Neural crest cell (in vitro differentiated cells): ENCODE data around the gene MXD1. TPM values are rescaled to one million over a fixed set of nuclear protein-coding genes. Genes with fewer than 3 reads are reported as not detected.
"Not testable (repeated sequence)": the region's sequence is repeated elsewhere in the genome, so short reads cannot be mapped to it uniquely, and the experiment has no call there.

Experiments
- DNase-seq: peaks from one replicate; pipeline ENCODE4 v3.0.0; 2021; ENCODE audit warnings: low read depth, mixed read lengths, low spot score
- H3K27ac Mint-ChIP-seq: one replicate; pipeline ENCODE4 v1.8.0; 2021; ENCODE audit warnings: mild to moderate bottlenecking, mixed read lengths; ENCODE audit not compliant: unreplicated experiment
- H3K27me3 Mint-ChIP-seq: 2 replicates; pipeline ENCODE4 v1.8.0; 2021; ENCODE audit warnings: low read depth, mild to moderate bottlenecking, mixed read lengths
- H3K36me3 Mint-ChIP-seq: 2 replicates; pipeline ENCODE4 v1.8.0; 2021; ENCODE audit warnings: low read depth, mild to moderate bottlenecking, mixed read lengths
- H3K4me1 Mint-ChIP-seq: 2 replicates; pipeline ENCODE4 v1.8.0; 2021; ENCODE audit warnings: mixed read lengths
- H3K4me3 Mint-ChIP-seq: one replicate; pipeline ENCODE4 v1.8.0; 2021; ENCODE audit warnings: mild to moderate bottlenecking, mixed read lengths
- H3K9me3 Mint-ChIP-seq: 2 replicates; pipeline ENCODE4 v1.8.0; 2021; ENCODE audit warnings: mixed read lengths
- CTCF ChIP-seq: fragments of 200-600 bp; sonication (generic); conservative IDR thresholded peaks from 2 replicates; pipeline ENCODE4 v1.5.0; 2021; ENCODE audit warnings: antibody characterized with exemption, mild to moderate bottlenecking
- long read RNA-seq: library from polyadenylated mRNA; unstranded; transcript quantifications from one replicate; pipeline ENCODE4 v2.0.0, GENCODE V29; 2020
- total RNA-seq: library from RNA; stranded (reverse); gene quantifications from 2 replicates; pipeline ENCODE4 v1.2.1, GENCODE V29; 2021

MXD1 gene
- total RNA-seq, result 4.9 and 6.6 TPM in 2 replicates
- long read RNA-seq, full-length matches to known transcripts, result 1 of 5 reads
- long read RNA-seq, partial matches to known transcripts, result 1 of 5 reads
- long read RNA-seq, other reads (novel, unspliced or antisense), result 3 of 5 reads

GRCh38 chr2:69914950-69915945, at the start of gene MXD1:
MXD1 (plus strand) TSS chr2:69915109; CDS start chr2:69915331, 222 bp downstream.
- no peaks in the 10 kb centered on the region for H3K9me3 Mint-ChIP-seq
- no peak for TF ChIP-seq CTCF
- peak within 1 kb of the TSS; percentile 98 for H3K27ac Mint-ChIP-seq
- H3K36me3 Mint-ChIP-seq, result no peaks in the 10 kb centered on the region
- no peak for DNase-seq
- peak within 1 kb of the TSS; percentile 96 for H3K4me3 Mint-ChIP-seq
- peaks cover 16% of the 10 kb centered on the region for H3K4me1 Mint-ChIP-seq
- peaks cover 4% of the 10 kb centered on the region for H3K27me3 Mint-ChIP-seq

GRCh38 chr2:69888451-69888850, 26.5 kb upstream of the MXD1 start:
- no peak for DNase-seq
- TF ChIP-seq CTCF, result no peak
- Mint-ChIP-seq H3K27ac (no peak overlapping the region), H3K4me1 (peaks cover 7% of the 10 kb centered on the region), H3K9me3 (peaks cover 4% of the 10 kb centered on the region), H3K27me3 (peaks cover 13% of the 10 kb centered on the region), H3K4me3 (no peak overlapping the region), H3K36me3 (no peaks in the 10 kb centered on the region)

GRCh38 chr2:69889302-69889701, 25.6 kb upstream of the MXD1 start:
- no peak for TF ChIP-seq CTCF
- Mint-ChIP-seq H3K27me3 (peaks cover 13% of the 10 kb centered on the region), H3K9me3 (peaks cover 4% of the 10 kb centered on the region), H3K36me3 (no peaks in the 10 kb centered on the region), H3K27ac (no peak overlapping the region), H3K4me3 (no peak overlapping the region), H3K4me1 (peaks cover 16% of the 10 kb centered on the region)
- no peak for DNase-seq

- TF ChIP-seq CTCF, result no peak
- no peak overlapping the region for H3K4me3 Mint-ChIP-seq
These were observed 24.0 kb upstream of the MXD1 start for GRCh38 chr2:69890881-69891280.

GRCh38 chr2:69892838-69893424, 22.0 kb upstream of the MXD1 start:
- Mint-ChIP-seq H3K4me3 (peak overlapping the region; percentile 100), H3K27ac (peak overlapping the region; percentile 99), H3K27me3 (peaks cover 13% of the 10 kb centered on the region), H3K4me1 (peaks cover 38% of the 10 kb centered on the region)
- DNase-seq, H3K9me3 Mint-ChIP-seq, H3K36me3 Mint-ChIP-seq: not testable (repeated sequence)

More at GRCh38 chr2:69890881-69891280, 24.0 kb upstream of the MXD1 start:
- Mint-ChIP-seq H3K4me1 (peaks cover 28% of the 10 kb centered on the region), H3K27ac (no peak overlapping the region), H3K9me3 (peaks cover 4% of the 10 kb centered on the region), H3K36me3 (no peaks in the 10 kb centered on the region), H3K27me3 (peaks cover 13% of the 10 kb centered on the region)
- no peak for DNase-seq
